Hepatocyte (in vitro differentiated cells): ENCODE measurements around the gene RPTOR. TPM values are rescaled to one million over a fixed set of nuclear protein-coding genes. Genes with fewer than 3 reads are reported as not detected.

Experiments
- DNase-seq: peaks from one replicate; pipeline ENCODE4 v3.0.0-alpha.2; 2016; ENCODE audit warnings: low spot score
- H2AFZ ChIP-seq: fragments of 200-600 bp; sonication (generic); 2 replicates; pipeline ENCODE4 v1.6.0; 2016; ENCODE audit warnings: antibody characterized with exemption, mild to moderate bottlenecking
- H3K27ac ChIP-seq: fragments of 200-600 bp; sonication (generic); 2 replicates; pipeline ENCODE4 v1.5.1; 2016; ENCODE audit warnings: mild to moderate bottlenecking
- H3K27me3 ChIP-seq: fragments of 200-600 bp; sonication (generic); 2 replicates; pipeline ENCODE4 v1.6.1; 2016
- H3K36me3 ChIP-seq: fragments of 200-600 bp; sonication (generic); replicated peaks from 2 replicates; pipeline ENCODE4 v1.5.1; 2016; ENCODE audit warnings: low read depth; ENCODE audit not compliant: insufficient read depth
- H3K4me1 ChIP-seq: fragments of 200-600 bp; sonication (generic); 2 replicates; pipeline ENCODE4 v1.5.1; 2016; ENCODE audit warnings: mild to moderate bottlenecking, moderate library complexity; ENCODE audit not compliant: insufficient read depth
- H3K4me2 ChIP-seq: fragments of 200-600 bp; sonication (generic); 2 replicates; pipeline ENCODE4 v1.6.0; 2016
- H3K4me3 ChIP-seq: fragments of 200-600 bp; sonication (generic); 2 replicates; pipeline ENCODE4 v1.5.1; 2016; ENCODE audit warnings: mild to moderate bottlenecking
- H3K79me2 ChIP-seq: fragments of 200-600 bp; sonication (generic); 2 replicates; pipeline ENCODE4 v1.6.0; 2017; ENCODE audit warnings: mild to moderate bottlenecking
- H3K9me2 ChIP-seq: fragments of 200-600 bp; sonication (generic); replicated peaks from 2 replicates; pipeline ENCODE4 v1.6.0; 2017; ENCODE audit warnings: mild to moderate bottlenecking; ENCODE audit not compliant: insufficient read depth
- H3K9me3 ChIP-seq: fragments of 200-600 bp; sonication (generic); 2 replicates; pipeline ENCODE4 v1.5.1; 2016; ENCODE audit warnings: low read depth, mild to moderate bottlenecking
- H4K20me1 ChIP-seq: fragments of 200-600 bp; sonication (generic); 2 replicates; pipeline ENCODE4 v1.6.0; 2016; ENCODE audit warnings: mild to moderate bottlenecking; ENCODE audit not compliant: insufficient read depth, poor library complexity, severe bottlenecking
- EZH2 ChIP-seq: fragments of 200-600 bp; sonication (generic); IDR thresholded peaks from 2 replicates; pipeline ENCODE4 v1.6.1; 2016; ENCODE audit warnings: antibody characterized with exemption, mild to moderate bottlenecking, borderline replicate concordance
- EZH2phosphoT487 ChIP-seq: fragments of 200-600 bp; sonication (generic); IDR thresholded peaks from one replicate; pipeline ENCODE4 v1.6.1; 2018; ENCODE audit warnings: antibody characterized with exemption, mild to moderate bottlenecking, low read depth, moderate library complexity; ENCODE audit not compliant: unreplicated experiment, severe bottlenecking
- WGBS: methylation state at CpG from one replicate; pipeline ENCODE4 v1.1.6; 2016; ENCODE audit warnings: low lambda C conversion rate; ENCODE audit errors: missing lambda C conversion rate; 5-methylcytosine and 5-hydroxymethylcytosine counted together
- polyA plus RNA-seq: library from polyadenylated mRNA; unstranded; fragments of >200 nt; fragmentation: Nextera tagmentation; extraction: Ambion mirVana; gene quantifications from 2 replicates; pipeline ENCODE4 v1.2.1, GENCODE V29; 2016
- small RNA-seq: library from RNA; depleted of rRNA; stranded (forward); fragments of <200 nt; gene quantifications from one replicate; pipeline ENCODE3, GENCODE V24; 2014
- total RNA-seq: library from RNA; depleted of rRNA; stranded (reverse); fragments of >200 nt; gene quantifications from 2 replicates; pipeline ENCODE4 v1.2.3, GENCODE V29; 2014
- TF ChIP-seq, protein P1 (sequence below): fragments of 200-600 bp; sonication (generic); IDR thresholded peaks from 2 replicates; pipeline ENCODE4 v1.5.1; 2016; ENCODE audit warnings: antibody characterized with exemption, mild to moderate bottlenecking; ENCODE audit not compliant: poor library complexity

The RPTOR gene
- total and polyA plus RNA-seq, 2 experiments from 2014 or later = 14.1 to 20.6 TPM

DNA sequence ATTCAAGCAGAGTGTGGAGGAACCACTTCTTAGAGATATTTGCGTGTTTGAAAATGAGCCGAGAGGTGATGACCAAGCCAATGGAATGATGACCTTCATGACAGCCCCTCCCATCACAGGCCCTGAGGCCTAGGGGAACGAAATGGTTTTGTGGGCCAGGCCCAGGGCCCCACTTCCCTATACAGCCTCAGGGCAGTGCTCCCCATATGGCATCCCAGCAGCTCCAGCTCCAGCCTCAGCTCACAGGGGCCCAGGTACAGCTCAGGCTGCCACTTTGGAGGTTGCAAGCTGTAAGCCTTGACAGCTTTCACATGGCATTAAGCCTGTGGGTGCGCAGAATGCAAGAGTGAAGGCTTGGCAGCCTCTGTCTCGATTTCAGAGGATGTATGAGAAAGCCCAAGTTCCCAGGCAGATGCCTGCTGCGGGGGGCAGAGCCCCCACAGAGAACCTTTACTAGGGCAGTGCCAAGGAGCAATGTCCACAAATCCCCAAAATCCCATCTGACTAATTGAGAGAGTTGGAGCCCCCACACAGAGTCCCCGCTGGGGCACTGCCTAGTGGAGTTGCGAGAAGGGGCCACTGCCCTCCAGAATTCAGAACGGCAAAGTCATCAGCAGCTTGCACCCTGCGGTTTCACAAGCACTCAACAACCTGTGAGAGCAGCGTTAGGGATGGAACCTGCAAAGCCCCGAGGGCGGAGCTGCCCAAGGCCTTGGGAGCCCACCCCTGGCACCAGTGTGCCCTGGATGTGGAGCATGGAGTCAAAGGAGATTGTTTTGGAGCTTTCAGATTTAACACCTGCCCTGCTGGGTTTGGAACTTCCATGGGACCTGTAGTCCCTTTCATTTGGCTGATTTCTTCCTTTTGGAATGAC is 468.2 kb downstream of the RPTOR start:
- Histone ChIP-seq H3K27ac (no peak overlapping the region), H3K4me1 (no peaks in the 10 kb centered on the region), H2AFZ (no peak overlapping the region), H3K4me2 (no peak overlapping the region), H3K79me2 (no peaks in the 10 kb centered on the region), H3K9me3 (no peaks in the 10 kb centered on the region), H3K9me2 (no peaks in the 10 kb centered on the region), H3K27me3 (no peaks in the 10 kb centered on the region), H3K36me3 (no peaks in the 10 kb centered on the region), H4K20me1 (no peaks in the 10 kb centered on the region), H3K4me3 (no peak overlapping the region)
- DNase-seq = no peak
- TF ChIP-seq EZH2 (no peak), EZH2phosphoT487 (no peak)
- TF ChIP-seq, protein P1, sequence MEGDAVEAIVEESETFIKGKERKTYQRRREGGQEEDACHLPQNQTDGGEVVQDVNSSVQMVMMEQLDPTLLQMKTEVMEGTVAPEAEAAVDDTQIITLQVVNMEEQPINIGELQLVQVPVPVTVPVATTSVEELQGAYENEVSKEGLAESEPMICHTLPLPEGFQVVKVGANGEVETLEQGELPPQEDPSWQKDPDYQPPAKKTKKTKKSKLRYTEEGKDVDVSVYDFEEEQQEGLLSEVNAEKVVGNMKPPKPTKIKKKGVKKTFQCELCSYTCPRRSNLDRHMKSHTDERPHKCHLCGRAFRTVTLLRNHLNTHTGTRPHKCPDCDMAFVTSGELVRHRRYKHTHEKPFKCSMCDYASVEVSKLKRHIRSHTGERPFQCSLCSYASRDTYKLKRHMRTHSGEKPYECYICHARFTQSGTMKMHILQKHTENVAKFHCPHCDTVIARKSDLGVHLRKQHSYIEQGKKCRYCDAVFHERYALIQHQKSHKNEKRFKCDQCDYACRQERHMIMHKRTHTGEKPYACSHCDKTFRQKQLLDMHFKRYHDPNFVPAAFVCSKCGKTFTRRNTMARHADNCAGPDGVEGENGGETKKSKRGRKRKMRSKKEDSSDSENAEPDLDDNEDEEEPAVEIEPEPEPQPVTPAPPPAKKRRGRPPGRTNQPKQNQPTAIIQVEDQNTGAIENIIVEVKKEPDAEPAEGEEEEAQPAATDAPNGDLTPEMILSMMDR = no peak
- 85% methylated on average over 13 of the region's 13 CpGs for WGBS

DNA sequence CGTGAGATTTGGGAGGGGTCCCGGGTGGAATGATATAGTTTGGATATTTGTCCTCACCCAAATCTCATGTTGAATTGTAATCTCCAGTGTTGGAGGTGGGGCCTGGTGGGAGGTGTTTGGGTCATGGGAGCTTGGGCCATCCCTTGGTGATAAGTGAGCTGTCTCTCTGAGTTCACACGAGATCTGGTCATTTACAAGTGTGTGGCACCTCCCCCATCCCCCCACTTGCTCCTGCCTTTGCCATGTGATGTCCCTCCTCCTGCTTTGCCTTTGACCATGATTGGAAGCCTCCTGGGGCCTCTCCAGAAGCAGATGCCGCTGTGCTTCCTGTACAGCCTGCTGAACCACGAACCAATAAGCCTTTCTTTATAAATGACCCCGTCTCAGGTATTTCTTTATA is 469.0 kb downstream of the RPTOR start:
- Histone ChIP-seq H3K27ac (no peak overlapping the region), H2AFZ (no peak overlapping the region), H3K4me2 (no peak overlapping the region), H3K79me2 (no peaks in the 10 kb centered on the region), H3K36me3 (no peaks in the 10 kb centered on the region), H3K27me3 (no peaks in the 10 kb centered on the region), H4K20me1 (no peaks in the 10 kb centered on the region), H3K9me3 (no peaks in the 10 kb centered on the region), H3K4me1 (peaks cover 5% of the 10 kb centered on the region), H3K4me3 (no peak overlapping the region), H3K9me2 (no peaks in the 10 kb centered on the region)
- TF ChIP-seq EZH2phosphoT487 (no peak), EZH2 (no peak)
- TF ChIP-seq, protein P1 = no peak
- DNase-seq = no peak
- 84% methylated on average over 6 of the region's 6 CpGs for WGBS

DNA sequence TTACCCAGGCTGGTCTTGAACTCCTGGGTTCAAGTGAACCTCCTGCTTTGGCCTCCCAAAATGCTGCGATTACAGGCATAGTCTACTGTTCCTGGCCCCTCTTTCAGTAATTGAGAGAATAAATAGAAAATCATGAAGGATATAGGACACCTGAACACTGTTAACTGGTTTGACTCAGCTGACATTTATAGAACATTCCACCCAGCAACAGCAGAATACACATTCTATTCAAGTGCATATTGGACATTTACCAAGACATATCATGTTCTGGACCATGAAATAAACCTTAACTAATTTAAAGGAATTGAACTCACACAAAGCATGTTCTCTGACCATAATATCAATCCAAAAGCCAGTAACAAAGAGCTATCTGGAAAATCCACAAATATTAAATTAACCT is 470.5 kb downstream of the RPTOR start:
- H3K36me3 ChIP-seq = no peaks in the 10 kb centered on the region
- H3K79me2 ChIP-seq = no peaks in the 10 kb centered on the region
- peaks cover 5% of the 10 kb centered on the region for H3K4me1 ChIP-seq
- H3K9me3 ChIP-seq = no peaks in the 10 kb centered on the region
- no peak overlapping the region for H3K4me3 ChIP-seq
- H3K9me2 ChIP-seq = no peaks in the 10 kb centered on the region
- 95% methylated on average over 1 of the region's 1 CpG for WGBS
- H3K4me2 ChIP-seq = no peak overlapping the region
- H2AFZ ChIP-seq = no peak overlapping the region
- no peak for TF ChIP-seq EZH2
- TF ChIP-seq EZH2phosphoT487 = no peak
- TF ChIP-seq, protein P1 = no peak
- H3K27ac ChIP-seq = no peak overlapping the region
- H4K20me1 ChIP-seq = no peaks in the 10 kb centered on the region
- DNase-seq = no peak
- no peaks in the 10 kb centered on the region for H3K27me3 ChIP-seq

Small RNA genes lying within 50 kb of the gene (small RNA-seq; reads per million reads assigned to genes)
- gene AC120024.2 (not detected), gene AC120024.3 (not detected)

Other genes starting within 250 kb of the RPTOR start
- 14.0 and 21.2 TPM in 2 replicates for gene ENDOV, start 129.7 kb upstream of the RPTOR start, total RNA-seq
- 33.8 and 43.6 TPM in 2 replicates for gene ENDOV, start 129.7 kb upstream of the RPTOR start, polyA plus RNA-seq
- gene NPTX1, start 68.2 kb upstream of the RPTOR start, total RNA-seq = 0.70 and 3.2 TPM in 2 replicates
- gene NPTX1, start 68.2 kb upstream of the RPTOR start, polyA plus RNA-seq = 1.9 and 2.1 TPM in 2 replicates